TTC549 (cell line): ENCODE measurements around the gene FES.

Experiments
- FAIRE-seq: peaks from 2 replicates; lab custom pipeline; 2012; peaks lifted over from hg19 to GRCh38; lab: Jason Lieb, UNC

The FES gene

GRCh38 chr15:90932660-90932991, 48.3 kb downstream of the FES start:
- FAIRE-seq, result no peak

GRCh38 chr15:90933301-90933700, 49.0 kb downstream of the FES start:
- no peak for FAIRE-seq

GRCh38 chr15:90934256-90934948, 50.1 kb downstream of the FES start:
- no peak for FAIRE-seq

GRCh38 chr15:90934949-90935751, 50.8 kb downstream of the FES start, which contains the start of gene UNC45A:
Gene UNC45A, plus strand, starts transcription at chr15:90935285. Its CDS starts 40 bp downstream, at chr15:90935325.
- no peak for FAIRE-seq

GRCh38 chr15:90936823-90937222, 52.5 kb downstream of the FES start:
- no peak for FAIRE-seq

GRCh38 chr15:90938261-90938660, 54.0 kb downstream of the FES start:
- no peak for FAIRE-seq

GRCh38 chr15:90939756-90940155, 55.5 kb downstream of the FES start:
- FAIRE-seq, result no peak

- no peak for FAIRE-seq
These were observed 56.7 kb downstream of the FES start for GRCh38 chr15:90941038-90941437.

GRCh38 chr15:90942354-90943120, 58.2 kb downstream of the FES start:
- no peak for FAIRE-seq

GRCh38 chr15:90945091-90945490, 60.8 kb downstream of the FES start:
- no peak for FAIRE-seq
